Stromal cell of bone marrow (primary cell): ENCODE results near the gene CTNNBL1.
"Not testable (repeated sequence)": the region's sequence is repeated elsewhere in the genome, so short reads cannot be mapped to it uniquely, and the experiment has no call there.

Experiments
- DNase-seq: peaks from one replicate; pipeline ENCODE4 v3.0.0-alpha.2; 2012; ENCODE audit warnings: low read depth

CTNNBL1 gene, protein sequence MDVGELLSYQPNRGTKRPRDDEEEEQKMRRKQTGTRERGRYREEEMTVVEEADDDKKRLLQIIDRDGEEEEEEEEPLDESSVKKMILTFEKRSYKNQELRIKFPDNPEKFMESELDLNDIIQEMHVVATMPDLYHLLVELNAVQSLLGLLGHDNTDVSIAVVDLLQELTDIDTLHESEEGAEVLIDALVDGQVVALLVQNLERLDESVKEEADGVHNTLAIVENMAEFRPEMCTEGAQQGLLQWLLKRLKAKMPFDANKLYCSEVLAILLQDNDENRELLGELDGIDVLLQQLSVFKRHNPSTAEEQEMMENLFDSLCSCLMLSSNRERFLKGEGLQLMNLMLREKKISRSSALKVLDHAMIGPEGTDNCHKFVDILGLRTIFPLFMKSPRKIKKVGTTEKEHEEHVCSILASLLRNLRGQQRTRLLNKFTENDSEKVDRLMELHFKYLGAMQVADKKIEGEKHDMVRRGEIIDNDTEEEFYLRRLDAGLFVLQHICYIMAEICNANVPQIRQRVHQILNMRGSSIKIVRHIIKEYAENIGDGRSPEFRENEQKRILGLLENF

DNA sequence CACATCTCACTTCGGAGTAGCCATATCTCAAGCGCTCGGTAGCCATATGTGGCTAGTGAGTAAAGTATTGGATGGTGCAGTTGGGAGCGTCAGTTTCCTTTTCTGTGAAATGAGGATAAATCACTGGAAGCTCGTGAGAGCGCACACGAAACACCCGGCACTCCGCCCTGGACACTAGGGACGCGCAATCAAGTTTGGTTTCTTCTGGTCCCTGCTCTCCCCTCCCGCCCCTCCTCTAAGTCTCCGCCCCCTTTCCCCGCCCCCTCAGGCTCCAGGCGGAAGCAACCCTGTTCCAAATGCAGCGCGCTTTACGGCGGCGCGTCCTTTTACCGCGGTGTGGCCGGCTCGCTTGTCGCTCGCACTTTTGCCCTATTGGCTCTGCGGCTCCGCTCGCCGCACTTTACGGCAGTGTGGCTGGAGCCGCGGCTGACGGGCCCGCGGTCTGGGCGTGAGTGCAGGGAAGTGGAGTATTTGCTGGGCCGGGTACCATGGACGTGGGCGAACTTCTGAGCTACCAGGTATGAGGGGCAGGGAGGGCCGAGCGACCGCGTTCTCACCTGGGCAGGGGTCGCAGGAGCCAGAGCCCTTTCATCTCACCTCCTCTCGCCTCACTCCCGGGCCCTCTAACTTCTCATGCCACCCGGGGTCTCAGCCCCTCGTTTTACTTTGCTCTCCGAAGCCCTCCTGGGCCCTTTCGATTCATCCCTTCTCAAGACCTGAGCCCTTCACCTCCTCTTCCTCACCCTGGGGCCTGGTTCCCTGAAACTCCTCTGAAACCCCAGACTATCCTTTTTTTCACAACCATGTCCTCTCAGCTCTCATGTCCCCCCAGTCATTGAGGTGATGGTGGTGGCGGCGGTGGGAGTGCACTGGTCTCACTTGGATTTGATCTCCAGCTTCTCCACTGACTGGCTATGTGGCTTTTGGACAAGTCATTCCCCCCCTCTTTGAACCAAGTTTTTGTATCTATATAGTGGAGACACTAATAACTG, at the start of gene CTNNBL1:
CTNNBL1 (plus strand) TSS at position 396 of the 992 bp plus-strand sequence; CDS start at position 489, 93 bp downstream.
- DNase-seq, result peak; percentile 96

DNA sequence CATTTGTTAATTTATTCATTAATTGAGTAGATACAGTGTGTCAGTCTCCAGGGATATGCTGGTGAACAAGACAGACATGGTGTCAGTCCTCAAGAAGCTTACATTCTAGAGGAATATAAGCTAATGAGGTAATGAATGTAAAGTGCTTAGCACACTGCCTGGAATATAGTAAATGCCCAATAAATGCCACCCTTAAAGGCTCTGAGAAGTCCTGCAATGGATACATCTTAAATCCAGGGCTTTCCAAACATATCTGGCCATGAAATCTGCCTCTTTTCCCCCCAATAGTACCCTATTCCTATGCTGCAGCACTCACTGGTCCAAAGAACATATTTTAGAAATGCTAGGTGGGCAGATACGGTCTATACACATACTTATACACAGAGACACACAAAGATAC, 49.2 kb upstream of the CTNNBL1 start:
- no peak for DNase-seq

DNA sequence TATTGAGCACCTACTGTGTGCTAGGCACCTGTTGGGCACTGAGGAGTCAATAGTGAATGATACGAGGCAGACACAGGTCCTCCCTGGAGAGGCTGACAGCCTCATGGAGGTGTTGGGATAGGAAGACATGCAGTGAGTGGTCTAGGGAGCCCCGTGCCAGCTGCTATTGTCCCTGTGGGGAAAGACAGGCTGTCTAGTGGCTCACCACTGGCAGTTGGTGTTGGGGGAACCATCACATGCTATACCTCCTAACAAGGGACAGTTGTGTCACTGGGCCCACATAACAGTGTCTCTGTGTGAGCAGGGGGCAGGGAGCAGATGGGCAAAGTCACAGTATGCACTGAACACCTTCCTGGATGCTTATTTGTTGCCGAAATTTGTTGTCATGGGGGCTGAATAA, 45.9 kb upstream of the CTNNBL1 start:
- DNase-seq, result no peak

DNA sequence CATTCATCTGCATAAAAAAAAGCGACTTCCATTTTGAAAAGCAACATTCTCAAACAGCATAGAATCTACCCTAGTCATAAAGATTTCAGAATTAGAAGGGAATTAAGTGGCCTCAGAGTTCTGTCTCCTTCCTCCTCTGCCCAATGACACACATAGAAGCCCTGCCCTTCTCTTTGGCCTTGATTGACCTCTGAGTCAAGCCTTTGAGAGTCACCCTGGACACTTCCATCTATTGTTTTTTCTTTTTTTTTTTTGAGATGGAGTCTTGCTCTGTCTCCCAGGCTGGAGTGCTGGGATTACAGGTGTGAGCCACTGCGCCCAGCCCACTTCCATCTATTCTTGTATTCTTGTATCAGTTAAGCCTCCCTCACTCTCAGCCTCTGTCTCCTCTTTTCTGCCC, 44.8 kb upstream of the CTNNBL1 start:
- peak; percentile 43 for DNase-seq

DNA sequence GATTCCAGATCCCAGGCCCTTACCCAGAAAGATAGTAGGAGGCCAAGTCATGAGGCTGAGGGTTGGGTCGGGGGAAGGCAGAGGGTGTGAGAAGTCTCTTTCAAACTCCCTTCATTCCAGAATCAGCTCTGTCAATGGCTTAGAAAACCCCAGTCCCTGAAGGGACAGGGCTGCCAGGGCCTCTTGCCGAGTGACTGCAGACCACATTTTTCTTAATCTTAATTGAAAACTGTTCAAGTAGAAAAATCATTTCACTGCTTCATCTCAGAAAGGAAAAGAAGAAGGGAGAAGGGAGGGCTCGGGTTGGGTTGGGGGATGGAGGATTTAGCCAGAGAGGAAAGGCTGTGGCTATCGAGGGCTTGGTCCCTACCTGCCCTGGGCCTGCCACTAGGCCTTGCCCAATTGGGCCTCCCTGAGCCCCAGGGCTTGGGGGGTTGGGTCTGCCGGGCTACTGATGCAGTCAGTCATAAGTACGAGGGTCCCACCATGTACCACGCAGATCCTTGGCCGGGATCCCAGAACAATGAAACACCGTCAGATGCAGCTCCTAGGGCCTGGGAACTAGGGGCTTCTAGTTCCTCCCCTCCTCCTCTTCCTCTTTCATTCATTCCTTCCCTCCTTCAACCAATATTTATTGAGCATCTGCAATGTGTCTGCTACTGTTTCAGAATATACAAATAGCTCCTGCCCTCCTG, 44.0 kb upstream of the CTNNBL1 start:
- DNase-seq, result no peak

DNA sequence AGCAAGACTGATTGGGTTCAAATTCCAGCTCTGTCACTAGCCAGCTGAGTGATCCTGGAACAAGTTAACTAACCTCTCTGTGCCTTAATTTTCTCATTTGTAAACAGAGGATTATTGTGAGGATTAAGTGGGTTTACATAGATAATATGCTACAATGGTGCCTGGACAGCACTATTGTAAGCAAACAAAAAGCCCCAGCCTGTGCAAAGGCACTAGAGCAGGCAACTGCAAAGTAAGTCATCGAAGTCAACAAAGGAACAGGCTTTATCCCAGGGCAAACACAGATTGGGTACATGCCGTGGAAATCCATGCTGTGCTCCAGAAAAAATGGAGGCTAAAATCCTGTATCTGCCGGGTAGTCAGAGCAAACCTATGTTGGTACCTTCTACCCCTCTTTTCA, 43.2 kb upstream of the CTNNBL1 start:
- no peak for DNase-seq

DNA sequence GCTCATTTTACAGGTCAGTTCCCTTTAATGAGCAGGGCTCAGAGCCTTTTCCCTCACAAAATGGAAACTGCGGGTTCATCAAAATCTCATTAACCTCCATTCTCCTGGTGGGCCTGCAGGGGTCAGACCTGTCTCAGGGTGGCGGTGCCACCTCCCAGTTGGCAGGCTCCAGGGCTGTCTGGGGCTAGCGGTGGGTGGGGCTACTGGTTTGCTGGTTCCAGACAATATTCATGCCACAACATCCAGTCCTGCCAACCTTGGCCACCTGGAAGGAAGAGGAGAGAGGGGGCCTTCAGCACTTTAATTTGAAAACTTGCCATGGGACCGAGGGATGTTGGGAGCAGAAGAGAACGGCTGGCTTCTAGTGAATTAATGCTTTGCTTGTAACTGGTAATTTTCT, 41.9 kb upstream of the CTNNBL1 start:
- DNase-seq, result no peak

DNA sequence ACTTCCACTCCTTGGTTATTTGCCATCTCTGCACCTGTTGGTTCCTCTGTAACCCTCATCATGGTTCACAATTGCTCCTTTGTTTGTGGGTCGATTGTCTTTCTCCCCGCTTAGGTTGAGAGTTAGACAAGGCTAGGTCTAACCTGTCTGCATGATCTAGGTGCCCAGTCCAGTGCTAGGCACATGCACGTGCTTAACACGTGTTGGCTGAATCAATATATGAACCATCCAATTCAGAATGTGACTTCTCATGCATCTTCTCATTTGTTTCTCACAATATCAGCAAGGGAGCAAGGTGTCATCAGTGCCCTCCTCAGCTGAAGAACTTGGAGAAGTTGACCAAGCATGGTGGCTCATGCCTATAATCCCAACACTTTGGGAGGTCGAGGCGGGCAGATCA, 36.9 kb upstream of the CTNNBL1 start:
- no peak for DNase-seq

DNA sequence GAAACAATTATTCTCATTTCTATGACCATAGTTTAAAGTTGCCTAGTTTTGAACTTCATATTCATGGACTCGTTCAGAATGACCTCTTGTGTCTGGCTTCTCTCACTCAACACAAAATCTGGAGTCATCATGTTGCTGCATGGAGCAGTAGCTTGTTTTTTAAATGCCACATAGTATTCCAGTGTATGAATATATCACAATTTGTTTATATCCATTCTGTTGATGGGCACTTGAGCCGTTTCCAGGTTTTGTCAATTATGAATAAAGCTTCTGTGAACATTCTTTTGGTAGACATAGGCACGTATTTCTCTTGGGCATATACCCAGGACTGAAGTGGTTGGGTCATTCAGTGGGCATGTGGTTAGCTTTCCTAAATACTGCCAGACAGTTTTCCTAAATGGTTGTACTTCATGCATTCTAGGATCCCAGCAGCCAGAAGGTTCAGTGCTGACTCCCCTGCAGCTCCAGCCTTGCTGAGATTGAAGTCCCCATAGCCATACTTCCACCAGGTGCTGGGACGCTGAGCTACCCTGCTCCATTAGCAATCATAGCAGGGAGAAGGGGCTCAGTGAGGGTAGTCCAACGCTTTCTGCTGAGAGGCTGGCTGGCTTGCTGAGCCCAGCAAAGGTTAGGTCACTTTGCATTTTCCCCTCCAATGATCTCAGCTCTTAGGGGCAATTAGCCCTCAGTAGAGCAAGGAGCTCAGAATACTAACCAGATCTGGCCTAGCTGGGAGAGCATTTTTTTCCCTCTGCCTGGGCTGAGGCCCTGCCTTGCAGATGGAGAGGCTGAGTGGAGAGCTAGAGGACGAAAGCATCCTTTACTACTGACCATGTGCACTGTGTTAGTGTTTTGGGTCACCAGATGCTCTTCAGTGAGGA, 35.7 kb upstream of the CTNNBL1 start:
- DNase-seq, result no peak

DNA sequence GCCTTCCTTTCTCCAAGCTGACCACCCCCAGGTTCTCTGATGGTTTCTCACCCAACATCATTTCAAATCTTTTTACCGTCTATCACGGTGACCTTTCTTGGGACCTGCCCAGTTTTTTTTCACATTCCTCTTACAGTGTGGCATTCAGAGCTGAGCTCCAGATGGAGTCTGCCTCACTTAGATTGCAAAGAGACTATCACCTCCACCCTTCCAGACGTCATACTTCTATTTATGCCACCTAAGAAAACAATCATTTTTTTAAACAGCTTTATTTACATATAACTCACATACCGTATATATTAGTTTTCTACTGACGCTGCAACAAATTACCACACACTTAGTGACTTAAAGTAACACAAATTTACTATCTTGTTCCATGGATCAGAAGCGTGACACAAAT, 32.3 kb upstream of the CTNNBL1 start:
- no peak for DNase-seq

DNA sequence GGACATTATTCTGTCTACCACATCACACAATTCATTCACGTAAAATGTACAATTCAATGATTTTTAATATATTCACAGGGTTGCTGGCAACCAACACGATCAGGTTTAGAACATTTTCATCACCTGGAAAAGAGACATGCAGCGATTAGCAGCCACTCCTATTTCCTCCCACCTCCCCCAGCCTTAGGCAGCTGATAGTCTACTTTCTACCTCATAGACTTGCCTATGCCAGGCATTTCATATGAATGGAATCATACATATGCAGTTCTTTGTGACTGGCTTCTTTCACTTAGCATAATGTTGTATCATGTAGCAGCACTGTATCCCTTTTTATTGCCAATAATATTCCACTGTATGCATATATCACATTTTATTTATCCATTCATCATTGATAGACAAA, 31.5 kb upstream of the CTNNBL1 start:
- no peak for DNase-seq

DNA sequence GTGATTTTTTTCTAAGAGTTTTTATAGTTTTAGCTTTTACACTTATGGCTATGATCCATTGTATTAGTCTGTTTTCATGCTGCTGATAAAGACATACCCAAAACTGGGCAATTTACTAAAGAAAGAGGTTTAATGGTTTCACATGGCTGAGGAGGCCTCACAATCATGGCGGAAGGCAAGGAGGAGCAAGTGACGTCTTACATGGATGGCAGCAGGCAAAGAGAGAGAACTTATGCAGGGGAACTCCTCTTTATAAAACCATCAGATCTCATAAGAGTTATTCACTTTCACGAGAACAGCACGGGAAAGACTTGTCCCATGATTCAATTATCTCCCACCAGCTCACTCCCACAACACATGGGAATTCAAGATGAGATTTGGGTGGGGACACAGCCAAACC, 29.2 kb upstream of the CTNNBL1 start:
- not testable (repeated sequence) for DNase-seq

DNA sequence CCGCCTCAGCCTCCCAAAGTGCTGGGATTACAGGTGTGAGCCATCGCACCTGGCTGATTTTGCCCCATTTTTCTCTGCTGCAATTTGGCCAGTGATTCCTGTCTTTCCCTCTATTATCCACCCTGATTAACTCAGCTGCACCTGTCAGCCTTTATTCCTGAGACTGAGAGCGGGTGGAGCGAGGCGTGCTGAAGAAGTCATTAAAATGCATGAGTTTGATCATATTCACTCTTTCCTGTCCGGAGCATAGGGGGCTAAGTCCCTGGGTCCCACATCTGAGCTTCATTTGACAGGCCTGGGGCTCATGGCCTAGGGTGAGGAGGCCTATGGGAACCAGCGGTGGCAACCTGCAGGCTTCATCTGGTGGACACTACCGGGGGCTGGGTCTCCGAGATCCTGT, 25.7 kb upstream of the CTNNBL1 start:
- DNase-seq, result no peak

DNA sequence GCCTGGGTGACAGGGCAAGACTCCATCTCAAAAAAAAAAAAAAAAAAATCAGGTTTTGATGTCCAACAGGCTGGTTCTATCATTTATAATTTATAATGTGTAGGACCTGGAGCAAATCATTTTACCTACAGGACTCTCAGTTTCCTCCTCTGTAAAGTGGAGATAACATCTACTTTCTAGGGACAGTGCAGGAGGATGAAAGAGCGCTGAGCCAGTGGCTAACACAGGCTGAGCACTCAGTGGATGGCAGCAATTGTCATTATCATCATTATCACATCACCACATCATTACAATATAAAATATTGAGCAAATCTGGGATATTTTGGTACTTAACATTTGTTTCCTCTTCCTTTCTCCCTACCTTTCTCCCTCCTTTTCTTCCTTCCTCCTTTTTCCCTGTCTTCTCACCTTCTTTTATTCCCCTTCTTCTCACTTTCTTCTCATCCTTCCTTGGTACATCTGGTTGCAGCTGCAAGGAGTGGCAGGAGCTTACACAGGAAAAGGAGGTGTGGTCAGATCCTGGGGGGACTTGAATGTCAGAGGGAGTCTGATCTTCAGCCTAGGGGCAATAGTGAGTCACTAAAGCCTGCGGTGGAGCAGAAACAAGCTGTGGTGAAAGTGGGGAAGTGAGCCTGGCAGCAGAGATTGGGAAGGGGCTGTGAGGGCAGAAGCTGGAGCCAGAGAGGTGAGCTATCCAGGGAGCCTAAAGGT, 24.6 kb upstream of the CTNNBL1 start:
- DNase-seq, result no peak

DNA sequence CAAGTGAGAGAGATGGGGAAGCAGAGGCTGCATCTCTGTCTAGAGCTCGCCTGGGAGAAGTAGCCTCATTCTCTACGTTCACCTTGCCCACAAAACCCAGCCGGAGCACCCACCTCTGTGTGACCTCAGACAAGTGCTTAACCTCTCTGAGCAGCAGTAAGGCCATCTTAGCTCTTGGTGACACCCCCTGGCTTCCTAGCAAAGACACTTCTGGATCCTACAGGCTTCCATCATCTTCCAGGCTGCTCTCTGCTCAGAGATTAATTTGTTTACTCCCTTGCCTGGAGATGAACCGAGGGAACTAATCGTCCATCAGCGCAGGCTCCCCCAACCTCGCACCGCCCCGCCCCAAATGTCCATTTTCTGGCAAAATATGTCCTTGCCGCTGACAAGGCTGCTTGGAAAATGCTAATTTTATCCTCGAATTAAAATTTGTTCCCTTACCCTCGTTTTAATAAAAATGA, 24.0 kb upstream of the CTNNBL1 start:
- DNase-seq, result no peak

DNA sequence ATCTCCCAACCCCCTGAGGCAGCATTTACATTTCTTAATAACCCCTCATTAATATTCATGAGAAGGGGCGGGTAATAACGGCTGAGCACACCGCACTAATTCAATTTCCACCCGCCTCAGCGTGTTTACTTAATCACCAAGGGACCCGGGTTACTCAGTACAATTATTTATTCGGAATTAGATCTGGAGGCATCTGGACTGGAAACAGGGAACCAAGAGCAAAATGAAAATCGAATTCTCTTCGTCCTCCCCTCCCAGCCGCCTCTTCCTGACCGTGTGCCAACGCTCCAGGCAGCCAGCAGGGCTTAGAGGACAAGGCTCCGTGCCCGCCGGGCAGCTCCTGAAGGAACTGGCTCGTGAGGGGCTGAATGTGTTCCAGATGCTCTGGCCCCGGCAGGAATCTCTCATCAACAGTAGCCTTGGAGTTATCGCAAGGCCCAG, 23.5 kb upstream of the CTNNBL1 start:
- no peak for DNase-seq

DNA sequence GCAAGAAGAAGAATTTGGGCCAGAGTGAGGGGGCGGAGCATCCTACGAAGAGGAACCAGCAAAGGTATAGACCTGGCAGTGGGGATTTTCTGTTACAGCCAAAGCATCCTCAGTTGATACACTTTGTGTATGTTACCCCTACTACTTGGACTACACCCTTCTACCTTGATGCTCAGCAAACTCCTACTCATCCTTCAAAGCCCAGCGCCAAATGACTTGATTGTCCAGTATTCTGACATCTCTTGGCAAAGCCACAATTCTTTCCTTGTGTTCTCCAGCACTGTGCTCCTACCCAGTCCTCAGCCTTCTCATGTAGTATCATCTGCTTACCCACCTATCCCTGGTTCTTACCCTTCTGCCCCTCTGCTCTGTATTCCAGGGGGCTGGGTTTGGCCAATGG, 21.7 kb upstream of the CTNNBL1 start:
- DNase-seq, result no peak

DNA sequence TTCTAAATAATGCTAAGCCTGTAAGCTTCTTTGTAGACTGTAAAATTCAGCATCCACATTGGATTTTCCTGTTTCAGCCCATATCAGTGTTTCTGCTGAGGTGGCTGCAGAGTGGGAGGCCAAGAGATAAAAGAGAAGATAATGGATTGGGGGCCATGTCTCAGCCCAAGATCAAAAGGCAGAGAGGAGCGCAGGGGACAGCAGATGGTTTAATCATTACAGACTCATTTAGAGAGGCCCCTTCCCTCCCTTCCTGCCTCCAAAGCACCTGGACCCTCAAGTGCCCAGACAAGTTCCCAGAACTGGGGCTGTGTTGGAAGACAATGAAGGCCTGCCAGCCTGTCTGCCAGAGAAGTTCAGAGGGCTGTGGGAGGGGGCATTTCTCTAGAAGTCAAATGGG, 20.4 kb upstream of the CTNNBL1 start:
- no peak for DNase-seq

DNA sequence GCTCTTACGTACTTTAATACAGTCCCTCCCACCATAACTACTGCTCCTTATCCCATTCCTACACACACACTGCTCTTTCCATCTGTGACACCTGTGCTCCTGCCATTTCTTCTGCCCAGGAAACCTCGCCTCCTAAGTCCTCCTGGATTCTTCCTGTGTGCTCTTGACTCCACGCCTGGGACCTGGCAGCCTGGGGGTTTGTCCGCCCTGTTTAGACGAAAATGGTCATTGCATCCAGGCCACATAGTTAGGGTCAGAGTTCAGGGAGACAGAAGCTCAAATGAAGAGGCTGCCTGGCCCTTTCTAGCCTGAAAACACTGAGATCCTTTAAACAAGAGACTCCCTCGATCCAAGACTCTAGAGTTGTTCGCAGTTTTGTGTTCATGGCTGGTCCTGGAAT, 17.4 kb upstream of the CTNNBL1 start:
- DNase-seq, result no peak
